Astrocyte of the cerebellum (primary cell): Measurements from ENCODE around the gene FFAR1.
A peak's percentile ranks its signal among the peaks of the same experiment; 100 is the strongest.
"Not testable (repeated sequence)": the region's sequence is repeated elsewhere in the genome, so short reads cannot be mapped to it uniquely, and the experiment has no call there.

ENCODE experiments used
- DNase-seq: peaks from one replicate; pipeline ENCODE4 v3.0.0-alpha.2; 2011; ENCODE audit warnings: low read depth
- H3K4me3 ChIP-seq: 2 replicates; pipeline ENCODE4 v1.5.1; 2011; ENCODE audit warnings: mild to moderate bottlenecking, low read depth, low read length, moderate library complexity
- in situ Hi-C: cut with HindIII; loops from 2 replicates; pipeline ENCODE4 v1.10.0; 2017; ENCODE audit warnings: low sequenced_read_pairs
- TF ChIP-seq, protein P1 (sequence below): IDR thresholded peaks from 2 replicates; pipeline ENCODE4 v1.5.1; 2012; ENCODE audit warnings: low read length, low read depth, moderate library complexity, mild to moderate bottlenecking; ENCODE audit errors: missing control alignments

FFAR1 gene

DNA sequence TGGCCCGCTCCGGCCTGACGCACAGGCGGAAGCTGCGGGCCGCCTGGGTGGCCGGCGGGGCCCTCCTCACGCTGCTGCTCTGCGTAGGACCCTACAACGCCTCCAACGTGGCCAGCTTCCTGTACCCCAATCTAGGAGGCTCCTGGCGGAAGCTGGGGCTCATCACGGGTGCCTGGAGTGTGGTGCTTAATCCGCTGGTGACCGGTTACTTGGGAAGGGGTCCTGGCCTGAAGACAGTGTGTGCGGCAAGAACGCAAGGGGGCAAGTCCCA lies 4.4 kb downstream of the FFAR1 start:
- in situ Hi-C loops, result loop anchor here (5.0 kb wide), 2 partner anchors 80 to 155 kb away; no protein-coding TSS in a partner anchor
- no peak overlapping the region for H3K4me3 ChIP-seq
- DNase-seq, result no peak
- TF ChIP-seq, protein P1, sequence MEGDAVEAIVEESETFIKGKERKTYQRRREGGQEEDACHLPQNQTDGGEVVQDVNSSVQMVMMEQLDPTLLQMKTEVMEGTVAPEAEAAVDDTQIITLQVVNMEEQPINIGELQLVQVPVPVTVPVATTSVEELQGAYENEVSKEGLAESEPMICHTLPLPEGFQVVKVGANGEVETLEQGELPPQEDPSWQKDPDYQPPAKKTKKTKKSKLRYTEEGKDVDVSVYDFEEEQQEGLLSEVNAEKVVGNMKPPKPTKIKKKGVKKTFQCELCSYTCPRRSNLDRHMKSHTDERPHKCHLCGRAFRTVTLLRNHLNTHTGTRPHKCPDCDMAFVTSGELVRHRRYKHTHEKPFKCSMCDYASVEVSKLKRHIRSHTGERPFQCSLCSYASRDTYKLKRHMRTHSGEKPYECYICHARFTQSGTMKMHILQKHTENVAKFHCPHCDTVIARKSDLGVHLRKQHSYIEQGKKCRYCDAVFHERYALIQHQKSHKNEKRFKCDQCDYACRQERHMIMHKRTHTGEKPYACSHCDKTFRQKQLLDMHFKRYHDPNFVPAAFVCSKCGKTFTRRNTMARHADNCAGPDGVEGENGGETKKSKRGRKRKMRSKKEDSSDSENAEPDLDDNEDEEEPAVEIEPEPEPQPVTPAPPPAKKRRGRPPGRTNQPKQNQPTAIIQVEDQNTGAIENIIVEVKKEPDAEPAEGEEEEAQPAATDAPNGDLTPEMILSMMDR, result no peak

DNA sequence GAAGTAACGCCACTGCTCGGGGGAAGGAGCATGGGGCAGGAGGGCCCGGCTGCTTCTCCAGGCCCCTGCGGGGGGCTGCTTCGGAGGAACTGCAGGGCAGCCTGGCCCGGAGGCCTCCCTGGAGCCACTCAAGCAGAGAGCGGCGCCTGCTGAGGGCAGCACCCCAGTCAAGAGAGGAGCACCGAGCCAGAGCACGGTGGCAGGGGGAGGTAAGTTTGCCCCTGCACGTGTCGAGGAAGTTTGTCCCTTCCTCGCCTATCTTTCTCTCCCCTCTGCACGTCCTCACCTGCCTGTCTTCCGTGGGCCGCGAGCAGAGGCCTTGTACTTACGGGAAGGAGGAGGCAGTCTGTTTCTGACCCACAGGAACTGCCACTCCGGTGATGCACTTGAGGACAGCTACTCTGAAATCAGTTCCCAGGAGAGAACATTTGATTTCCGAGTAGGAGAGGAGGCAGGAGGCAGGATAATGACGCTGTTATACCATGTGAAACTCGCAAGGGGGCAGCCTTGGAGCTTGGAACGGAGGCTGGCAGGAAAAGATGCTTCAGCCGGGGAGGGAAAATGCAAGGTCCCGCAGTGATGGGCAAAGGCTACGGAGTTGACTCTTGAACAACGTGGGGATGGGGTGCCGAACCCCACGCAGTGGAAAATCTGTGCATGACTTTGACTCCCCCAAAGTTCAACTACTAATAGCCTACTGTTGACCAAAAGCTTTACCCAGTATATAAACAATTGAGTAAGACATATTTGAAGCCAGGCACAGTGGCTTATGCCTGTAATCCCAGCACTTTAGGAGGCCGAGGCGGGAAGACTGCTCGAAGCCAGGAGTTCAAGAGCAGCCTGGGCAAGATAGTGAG lies 5.0 kb downstream of the FFAR1 start:
- DNase-seq, result peak; percentile 26
- no peak overlapping the region for H3K4me3 ChIP-seq

GRCh38 chr19:35353635-35354034 lies 5.9 kb downstream of the FFAR1 start:
- in situ Hi-C loops, result loop anchor here (5.0 kb wide), 2 partner anchors 79 to 154 kb away; no protein-coding TSS in a partner anchor
- no peak overlapping the region for H3K4me3 ChIP-seq
- DNase-seq, result no peak
- TF ChIP-seq, protein P1, result no peak

More for the DNA sequence above, 5.0 kb downstream of the FFAR1 start:
- TF ChIP-seq, protein P1, result peak; percentile 82
- in situ Hi-C loops, result loop anchor here (5.0 kb wide), 2 partner anchors 80 to 155 kb away; no protein-coding TSS in a partner anchor

DNA sequence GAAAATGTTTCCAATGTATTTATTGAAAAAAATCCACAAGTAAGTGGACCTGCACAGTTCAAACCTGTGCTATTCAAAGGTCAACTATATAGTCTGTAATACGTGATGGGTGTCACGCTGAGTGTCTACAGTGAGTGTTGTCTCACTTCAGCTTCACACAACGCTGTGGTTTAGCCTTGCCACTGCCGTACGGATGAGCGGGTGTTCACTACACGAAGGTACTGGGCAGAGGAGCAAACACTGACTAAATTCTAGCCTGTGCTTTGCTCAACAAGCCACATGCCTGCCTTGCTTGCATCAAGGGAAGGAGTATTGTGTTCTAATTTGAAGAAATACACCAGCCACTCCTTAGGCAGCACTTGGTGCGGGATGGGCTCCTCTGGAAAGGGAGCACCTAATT lies 7.2 kb downstream of the FFAR1 start:
- H3K4me3 ChIP-seq, result no peak overlapping the region
- no peak for DNase-seq
- TF ChIP-seq, protein P1, result no peak
- in situ Hi-C loops, result loop anchor here (5.0 kb wide), 2 partner anchors 77 to 152 kb away; no protein-coding TSS in a partner anchor

DNA sequence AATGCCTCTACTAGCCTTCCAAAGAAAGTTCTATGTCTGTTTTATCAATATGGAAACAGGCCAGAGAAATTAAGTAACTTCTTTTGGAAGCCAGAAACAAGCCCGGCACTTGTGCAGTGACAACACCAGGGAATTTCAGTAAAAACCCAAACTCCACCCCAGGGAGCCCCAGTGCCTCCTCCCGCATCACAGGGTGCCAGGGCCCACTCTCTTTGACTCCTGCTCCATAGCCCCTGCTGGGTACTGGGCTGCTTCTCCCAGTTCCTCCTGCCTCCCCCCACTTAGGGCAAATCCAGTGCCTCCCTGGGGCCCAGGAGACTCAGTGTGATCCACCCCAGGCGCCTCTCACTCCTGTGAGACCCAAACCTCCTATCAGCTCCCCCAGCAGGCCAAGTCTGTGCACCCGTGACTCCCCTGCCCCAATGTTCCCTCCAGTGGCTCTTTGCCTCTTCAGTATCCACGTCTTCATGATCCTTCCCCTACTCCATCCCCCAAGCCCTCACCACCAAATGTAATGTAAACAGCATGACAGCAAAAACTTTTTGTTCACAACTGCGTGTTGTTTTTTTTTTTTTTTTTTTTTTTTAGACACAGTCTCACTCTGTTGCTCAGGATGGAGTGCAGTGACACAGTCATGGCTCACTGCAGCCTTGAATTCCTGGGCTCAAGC lies 8.2 kb downstream of the FFAR1 start:
- DNase-seq, result no peak
- TF ChIP-seq, protein P1, result no peak
- in situ Hi-C loops, result no loop called here
- H3K4me3 ChIP-seq, result no peak overlapping the region

- H3K4me3 ChIP-seq, result no peak within 1 kb of the TSS
- in situ Hi-C loops, result no loop called here
- DNase-seq, result no peak
- TF ChIP-seq, protein P1, result no peak
Measured at GRCh38 chr19:35357867-35358573, 10.3 kb downstream of the FFAR1 start, which contains the start of gene FFAR3. FFAR3 (plus strand) TSS chr19:35358460; CDS start chr19:35358891, 431 bp downstream.

- H3K4me3 ChIP-seq, in situ Hi-C loops, DNase-seq: not testable (repeated sequence)
Measured at GRCh38 chr19:35358834-35359233, 11.1 kb downstream of the FFAR1 start.

GRCh38 chr19:35359395-35359794 lies 11.7 kb downstream of the FFAR1 start:
- H3K4me3 ChIP-seq, DNase-seq, in situ Hi-C loops: not testable (repeated sequence)

- in situ Hi-C loops, H3K4me3 ChIP-seq, DNase-seq: not testable (repeated sequence)
Measured at GRCh38 chr19:35360081-35360480, 12.4 kb downstream of the FFAR1 start.
